H1 (cell line): ENCODE data around the gene BCL2. TPM values are rescaled to one million over a fixed set of nuclear protein-coding genes. Genes with fewer than 3 reads are reported as not detected.

Experiments
- CHD2 ChIP-seq: IDR thresholded peaks from 2 replicates; pipeline ENCODE4 v1.6.1; 2012; ENCODE audit warnings: low read length, improper control_type of control experiment
- CTCF ChIP-seq, 3 experiments: IDR thresholded peaks; 1 replicate in 2 of 3; 2 replicates in 1 of 3; pipeline versions ENCODE4 v1.5.1 to v1.6.1; 2011; ENCODE audit warnings: low read length in 3 of 3, mild to moderate bottlenecking in 3 of 3, inconsistent platforms in 2 of 3, low read depth in 1 of 3, moderate library complexity in 1 of 3; ENCODE audit not compliant: insufficient read depth in 1 of 3; ENCODE audit errors: control extremely low read depth in 1 of 3
- JUND ChIP-seq: IDR thresholded peaks from 2 replicates; pipeline ENCODE4 v1.6.1; 2011; ENCODE audit warnings: mild to moderate bottlenecking, improper control_type of control experiment, low read length
- MAFK ChIP-seq: IDR thresholded peaks from 2 replicates; pipeline ENCODE4 v1.6.1; 2012; ENCODE audit warnings: low read depth, mild to moderate bottlenecking, improper control_type of control experiment, low read length
- polyA plus RNA-seq, 7 experiments: library from polyadenylated mRNA; depleted of rRNA in 3 of 7; stranded (reverse) in 5 of 7; unstranded in 2 of 7; fragments of >200 nt in 5 of 7; fragments of 200-250 nt in 2 of 7; gene quantifications; 1 replicate in 5 of 7; 2 replicates in 1 of 7; 4 replicates in 1 of 7; pipeline versions ENCODE4 v1.2.1 to v1.2.3, GENCODE V29; 2011 to 2013; ENCODE audit warnings: missing spikeins in 2 of 7, mixed read lengths in 2 of 7
- total RNA-seq: library from RNA; stranded (reverse); fragmentation: NEBNext Ultra II Directional; extraction: Animal tissue kit (Norgen Biotek cat#: 25700); gene quantifications from 2 replicates; pipeline ENCODE4 v1.2.1, GENCODE V29; 2021
- TF ChIP-seq, protein P1 (sequence below): fragments of 300-600 bp; sonication (generic); IDR thresholded peaks from 2 replicates; pipeline ENCODE4 v1.7.1; 2012; ENCODE audit warnings: low read length, moderate library complexity, mild to moderate bottlenecking, inconsistent platforms; ENCODE audit not compliant: insufficient replicate concordance

Gene BCL2
- total and polyA plus RNA-seq, 2 of the 8 experiments (the other 6 are each of a cell fraction or from before 2014, with no cell fraction given), result 0.59 to 4.5 TPM

GRCh38 chr18:63363951-63364350, 44.4 kb upstream of the BCL2 start (continued):
- TF ChIP-seq, protein P1, sequence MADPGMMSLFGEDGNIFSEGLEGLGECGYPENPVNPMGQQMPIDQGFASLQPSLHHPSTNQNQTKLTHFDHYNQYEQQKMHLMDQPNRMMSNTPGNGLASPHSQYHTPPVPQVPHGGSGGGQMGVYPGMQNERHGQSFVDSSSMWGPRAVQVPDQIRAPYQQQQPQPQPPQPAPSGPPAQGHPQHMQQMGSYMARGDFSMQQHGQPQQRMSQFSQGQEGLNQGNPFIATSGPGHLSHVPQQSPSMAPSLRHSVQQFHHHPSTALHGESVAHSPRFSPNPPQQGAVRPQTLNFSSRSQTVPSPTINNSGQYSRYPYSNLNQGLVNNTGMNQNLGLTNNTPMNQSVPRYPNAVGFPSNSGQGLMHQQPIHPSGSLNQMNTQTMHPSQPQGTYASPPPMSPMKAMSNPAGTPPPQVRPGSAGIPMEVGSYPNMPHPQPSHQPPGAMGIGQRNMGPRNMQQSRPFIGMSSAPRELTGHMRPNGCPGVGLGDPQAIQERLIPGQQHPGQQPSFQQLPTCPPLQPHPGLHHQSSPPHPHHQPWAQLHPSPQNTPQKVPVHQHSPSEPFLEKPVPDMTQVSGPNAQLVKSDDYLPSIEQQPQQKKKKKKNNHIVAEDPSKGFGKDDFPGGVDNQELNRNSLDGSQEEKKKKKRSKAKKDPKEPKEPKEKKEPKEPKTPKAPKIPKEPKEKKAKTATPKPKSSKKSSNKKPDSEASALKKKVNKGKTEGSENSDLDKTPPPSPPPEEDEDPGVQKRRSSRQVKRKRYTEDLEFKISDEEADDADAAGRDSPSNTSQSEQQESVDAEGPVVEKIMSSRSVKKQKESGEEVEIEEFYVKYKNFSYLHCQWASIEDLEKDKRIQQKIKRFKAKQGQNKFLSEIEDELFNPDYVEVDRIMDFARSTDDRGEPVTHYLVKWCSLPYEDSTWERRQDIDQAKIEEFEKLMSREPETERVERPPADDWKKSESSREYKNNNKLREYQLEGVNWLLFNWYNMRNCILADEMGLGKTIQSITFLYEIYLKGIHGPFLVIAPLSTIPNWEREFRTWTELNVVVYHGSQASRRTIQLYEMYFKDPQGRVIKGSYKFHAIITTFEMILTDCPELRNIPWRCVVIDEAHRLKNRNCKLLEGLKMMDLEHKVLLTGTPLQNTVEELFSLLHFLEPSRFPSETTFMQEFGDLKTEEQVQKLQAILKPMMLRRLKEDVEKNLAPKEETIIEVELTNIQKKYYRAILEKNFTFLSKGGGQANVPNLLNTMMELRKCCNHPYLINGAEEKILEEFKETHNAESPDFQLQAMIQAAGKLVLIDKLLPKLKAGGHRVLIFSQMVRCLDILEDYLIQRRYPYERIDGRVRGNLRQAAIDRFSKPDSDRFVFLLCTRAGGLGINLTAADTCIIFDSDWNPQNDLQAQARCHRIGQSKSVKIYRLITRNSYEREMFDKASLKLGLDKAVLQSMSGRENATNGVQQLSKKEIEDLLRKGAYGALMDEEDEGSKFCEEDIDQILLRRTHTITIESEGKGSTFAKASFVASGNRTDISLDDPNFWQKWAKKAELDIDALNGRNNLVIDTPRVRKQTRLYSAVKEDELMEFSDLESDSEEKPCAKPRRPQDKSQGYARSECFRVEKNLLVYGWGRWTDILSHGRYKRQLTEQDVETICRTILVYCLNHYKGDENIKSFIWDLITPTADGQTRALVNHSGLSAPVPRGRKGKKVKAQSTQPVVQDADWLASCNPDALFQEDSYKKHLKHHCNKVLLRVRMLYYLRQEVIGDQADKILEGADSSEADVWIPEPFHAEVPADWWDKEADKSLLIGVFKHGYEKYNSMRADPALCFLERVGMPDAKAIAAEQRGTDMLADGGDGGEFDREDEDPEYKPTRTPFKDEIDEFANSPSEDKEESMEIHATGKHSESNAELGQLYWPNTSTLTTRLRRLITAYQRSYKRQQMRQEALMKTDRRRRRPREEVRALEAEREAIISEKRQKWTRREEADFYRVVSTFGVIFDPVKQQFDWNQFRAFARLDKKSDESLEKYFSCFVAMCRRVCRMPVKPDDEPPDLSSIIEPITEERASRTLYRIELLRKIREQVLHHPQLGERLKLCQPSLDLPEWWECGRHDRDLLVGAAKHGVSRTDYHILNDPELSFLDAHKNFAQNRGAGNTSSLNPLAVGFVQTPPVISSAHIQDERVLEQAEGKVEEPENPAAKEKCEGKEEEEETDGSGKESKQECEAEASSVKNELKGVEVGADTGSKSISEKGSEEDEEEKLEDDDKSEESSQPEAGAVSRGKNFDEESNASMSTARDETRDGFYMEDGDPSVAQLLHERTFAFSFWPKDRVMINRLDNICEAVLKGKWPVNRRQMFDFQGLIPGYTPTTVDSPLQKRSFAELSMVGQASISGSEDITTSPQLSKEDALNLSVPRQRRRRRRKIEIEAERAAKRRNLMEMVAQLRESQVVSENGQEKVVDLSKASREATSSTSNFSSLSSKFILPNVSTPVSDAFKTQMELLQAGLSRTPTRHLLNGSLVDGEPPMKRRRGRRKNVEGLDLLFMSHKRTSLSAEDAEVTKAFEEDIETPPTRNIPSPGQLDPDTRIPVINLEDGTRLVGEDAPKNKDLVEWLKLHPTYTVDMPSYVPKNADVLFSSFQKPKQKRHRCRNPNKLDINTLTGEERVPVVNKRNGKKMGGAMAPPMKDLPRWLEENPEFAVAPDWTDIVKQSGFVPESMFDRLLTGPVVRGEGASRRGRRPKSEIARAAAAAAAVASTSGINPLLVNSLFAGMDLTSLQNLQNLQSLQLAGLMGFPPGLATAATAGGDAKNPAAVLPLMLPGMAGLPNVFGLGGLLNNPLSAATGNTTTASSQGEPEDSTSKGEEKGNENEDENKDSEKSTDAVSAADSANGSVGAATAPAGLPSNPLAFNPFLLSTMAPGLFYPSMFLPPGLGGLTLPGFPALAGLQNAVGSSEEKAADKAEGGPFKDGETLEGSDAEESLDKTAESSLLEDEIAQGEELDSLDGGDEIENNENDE, result no peak
- no peak for TF ChIP-seq MAFK
- TF ChIP-seq JUND, result no peak
- TF ChIP-seq CTCF (IDR thresholded peaks at IDR 0.05; ENCODE audit: control extremely low read depth in 1 of 3, insufficient read depth in 1 of 3, low read depth in 1 of 3, low read length in 3 of 3), result no peak
- TF ChIP-seq CHD2, result no peak
